Heart left ventricle (tissue), 16 donors: ENCODE measurements around the gene OGFRL1. TPM values are rescaled to one million over a fixed set of nuclear protein-coding genes. Genes with fewer than 3 reads are reported as not detected.

ENCODE experiments used
- ATAC-seq, 4 donors: fragments of 200-7000 bp; cut with Tn5 transposase; one replicate each; pipeline ENCODE4 v1.9.1; 2020 to 2022; ENCODE audit warnings: moderate library complexity in 4 of 4, mild to moderate bottlenecking in 3 of 4, moderate number of reproducible peaks in 1 of 4
- DNase-seq, 5 donors: peaks; one replicate each; pipeline ENCODE4 v3.0.0-alpha.2; 2020
- H3K27ac ChIP-seq, 12 donors: fragments of 200-600 bp; sonication (generic) in 4 of 12; one replicate each; pipeline versions ENCODE4 v1.5.0 to v1.8.0; 2016 to 2022; ENCODE audit warnings: mild to moderate bottlenecking in 2 of 12
- H3K27me3 ChIP-seq, 9 donors: fragments of 200-600 bp; sonication (generic) in 2 of 9; one replicate each; pipeline versions ENCODE4 v1.5.1 to v1.8.0; 2016 to 2022; ENCODE audit warnings: mild to moderate bottlenecking in 3 of 9
- H3K36me3 ChIP-seq, 9 donors: fragments of 200-600 bp; sonication (generic) in 2 of 9; one replicate each; pipeline versions ENCODE4 v1.5.0 to v1.8.0; 2018 to 2022; ENCODE audit warnings: mild to moderate bottlenecking in 2 of 9
- H3K4me1 ChIP-seq, 12 donors: fragments of 200-600 bp; sonication (generic) in 4 of 12; one replicate each; pipeline versions ENCODE4 v1.5.0 to v1.8.0; 2016 to 2022; ENCODE audit warnings: mild to moderate bottlenecking in 3 of 12
- H3K4me3 ChIP-seq, 12 donors: fragments of 200-600 bp; sonication (generic) in 4 of 12; one replicate each; pipeline versions ENCODE4 v1.5.0 to v1.8.0; 2017 to 2022; ENCODE audit warnings: mild to moderate bottlenecking in 9 of 12, moderate library complexity in 4 of 12
- H3K9me3 ChIP-seq, 12 donors: fragments of 200-600 bp; sonication (generic) in 4 of 12; one replicate each; pipeline versions ENCODE4 v1.5.0 to v1.8.0; 2016 to 2022; ENCODE audit warnings: mild to moderate bottlenecking in 1 of 12
- POLR2A ChIP-seq, 2 donors: fragments of 450-650 bp; IDR thresholded peaks; one replicate each; pipeline ENCODE4 v1.6.1; 2017; ENCODE audit warnings: antibody characterized with exemption in 2 of 2, mild to moderate bottlenecking in 2 of 2, moderate library complexity in 2 of 2
- WGBS, 4 donors: extraction: QIAGEN DNeasy Blood & Tissue Kit in 2 of 4; methylation state at CpG; one replicate each; pipeline versions ENCODE4 v1.1.5 to v1.1.7; 2013 to 2018; 5-methylcytosine and 5-hydroxymethylcytosine counted together
- intact Hi-C, 10 donors: fragments of 100-400 bp; cut with DNase I; formaldehyde crosslinking; loops; one replicate each; pipeline versions ENCODE4 v1.11.1 to v1.14.2; 2022
- polyA plus RNA-seq, 2 donors: library from polyadenylated mRNA; stranded (reverse); fragments of 200-250 nt; gene quantifications; one replicate each; pipeline ENCODE4 v1.2.3, GENCODE V29; 2013
- total RNA-seq, 9 donors: library from RNA; depleted of rRNA in 2 of 9; stranded (reverse); fragments of >200 nt in 2 of 9; fragmentation: NEBNext Ultra II Directional in 3 of 9; extraction: Animal tissue kit (Norgen Biotek cat#: 25700) in 3 of 9; gene quantifications; one replicate each; pipeline versions ENCODE4 v1.1.0 to v1.2.4, GENCODE V29; 2016 to 2023
- TF ChIP-seq, protein P1 (sequence below), 12 donors: fragments of 200-600 bp; sonication (generic) in 4 of 12; IDR thresholded peaks; one replicate each; pipeline versions ENCODE4 v1.5.0 to v1.8.0; 2018 to 2022; ENCODE audit warnings: antibody characterized with exemption in 12 of 12, mild to moderate bottlenecking in 5 of 12
- donor health status: ischemic (EF 13 %, LVEDD 7.1; RV severe dilation, severe dysfunction).
- donor health status: healthy with polysubstance abuse.
- donor health status: DM: no; HTN: yes; CAD: no.
- donor health status: DM: no; HTN: no; CAD: no.
- donor health status: ischemic (EF 25% LVEDD 6.9; RV normal size, moderate dysfunction).
- donor health status: ischemic (EF 25% LVEDD 5.7; RV mildly dilated, moderate dysfunction).
- donor health status: healthy.
- donor health status: DM: yes; HTN: yes; CAD: no.
- donor health status: ischemic (EF 35%, LVEDD 5.7; RV mildly dilated, moderate dysfunction).
- donor health status: nonischemic (EF 11% LVEDD 7.7; RV severe dilation, severe dysfunction).
- donor health status: DM: yes; HTN: yes; CAD: no.
- donor health status: PGD.
- donor health status: ischemic (EF 29% LVEDD 5.4; RV normal size, mild dysfunction).
- donor health status: nonischemic (EF 23%, LVEDD 6.1; RV moderate dilation, normal function).

OGFRL1 gene
- total and polyA plus RNA-seq, 11 donors: 2.7 to 18.5 (median 7.7) TPM

DNA sequence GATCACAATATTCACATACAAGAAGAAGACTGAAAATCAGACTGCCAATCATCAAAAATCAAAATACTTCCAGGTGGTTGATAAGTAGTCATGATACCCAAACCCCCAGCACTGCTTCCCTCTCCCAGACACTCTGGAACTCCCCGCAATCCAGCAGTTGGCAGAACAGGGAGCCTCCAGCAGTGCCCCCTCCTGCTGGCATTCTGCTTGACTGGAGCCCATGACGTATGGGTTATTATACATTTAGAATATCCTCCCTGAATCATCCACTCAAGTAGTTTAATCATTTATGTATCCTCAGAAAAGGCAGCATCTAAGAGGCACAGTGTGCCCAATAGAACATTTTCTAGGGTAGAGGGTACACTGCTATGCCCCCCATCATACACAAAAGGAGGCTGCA lies 9.3 kb upstream of the OGFRL1 start:
- Histone ChIP-seq H3K4me1 (peaks cover 0 to under 1% (median 0%) of the 10 kb centered on the region in 12 donors), H3K4me3 (no peak overlapping the region), H3K27ac (no peak overlapping the region), H3K36me3 (no peaks in the 10 kb centered on the region), H3K9me3 (no peaks in the 10 kb centered on the region), H3K27me3 (no peaks in the 10 kb centered on the region)
- no peak for TF ChIP-seq POLR2A (IDR thresholded peaks at IDR 0.05)
- TF ChIP-seq, protein P1, sequence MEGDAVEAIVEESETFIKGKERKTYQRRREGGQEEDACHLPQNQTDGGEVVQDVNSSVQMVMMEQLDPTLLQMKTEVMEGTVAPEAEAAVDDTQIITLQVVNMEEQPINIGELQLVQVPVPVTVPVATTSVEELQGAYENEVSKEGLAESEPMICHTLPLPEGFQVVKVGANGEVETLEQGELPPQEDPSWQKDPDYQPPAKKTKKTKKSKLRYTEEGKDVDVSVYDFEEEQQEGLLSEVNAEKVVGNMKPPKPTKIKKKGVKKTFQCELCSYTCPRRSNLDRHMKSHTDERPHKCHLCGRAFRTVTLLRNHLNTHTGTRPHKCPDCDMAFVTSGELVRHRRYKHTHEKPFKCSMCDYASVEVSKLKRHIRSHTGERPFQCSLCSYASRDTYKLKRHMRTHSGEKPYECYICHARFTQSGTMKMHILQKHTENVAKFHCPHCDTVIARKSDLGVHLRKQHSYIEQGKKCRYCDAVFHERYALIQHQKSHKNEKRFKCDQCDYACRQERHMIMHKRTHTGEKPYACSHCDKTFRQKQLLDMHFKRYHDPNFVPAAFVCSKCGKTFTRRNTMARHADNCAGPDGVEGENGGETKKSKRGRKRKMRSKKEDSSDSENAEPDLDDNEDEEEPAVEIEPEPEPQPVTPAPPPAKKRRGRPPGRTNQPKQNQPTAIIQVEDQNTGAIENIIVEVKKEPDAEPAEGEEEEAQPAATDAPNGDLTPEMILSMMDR (IDR thresholded peaks at IDR 0.05): no peak
- 90 to 97% (median 95%) methylated on average over 2 of the region's 2 CpGs for WGBS, 4 donors
- DNase-seq (no peak), ATAC-seq (no peak)
- intact Hi-C loops: no loop called here

DNA sequence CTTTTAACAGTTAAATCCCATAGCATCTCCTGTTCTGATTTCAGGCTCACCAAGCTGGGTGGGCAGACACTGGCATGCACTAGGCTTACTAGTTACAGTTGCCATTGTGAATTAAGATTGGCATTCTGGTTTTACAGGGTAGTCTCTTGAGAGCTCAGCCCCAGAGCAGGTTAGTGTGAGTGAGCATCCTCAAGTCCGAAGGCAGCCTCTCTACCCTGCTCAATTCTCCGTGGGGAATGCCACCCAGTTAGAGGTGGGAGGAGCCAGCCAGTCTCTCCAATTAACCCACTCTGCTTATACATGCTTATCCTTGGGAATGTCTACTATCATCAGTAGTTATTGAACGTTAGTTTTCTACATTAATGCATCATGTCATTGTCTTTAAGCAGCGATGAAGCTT lies 8.9 kb upstream of the OGFRL1 start:
- Histone ChIP-seq H3K4me3 (no peak overlapping the region), H3K9me3 (no peaks in the 10 kb centered on the region), H3K4me1 (peaks cover 0 to 5% (median 0%) of the 10 kb centered on the region in 12 donors), H3K27ac (no peak overlapping the region), H3K27me3 (no peaks in the 10 kb centered on the region), H3K36me3 (no peaks in the 10 kb centered on the region)
- WGBS, 4 donors: 56 to 72% (median 66%) methylated on average over 4 of the region's 4 CpGs
- intact Hi-C loops: loop anchor here in 3 of 10 donors (10.0 kb wide), 3 partner anchors 65 to 205 kb away; no protein-coding TSS in a partner anchor
- DNase-seq: no peak
- ATAC-seq: no peak
- TF ChIP-seq, protein P1 (IDR thresholded peaks at IDR 0.05): no peak
- no peak for TF ChIP-seq POLR2A (IDR thresholded peaks at IDR 0.05)

- H3K27me3 ChIP-seq: no peaks in the 10 kb centered on the region
- no peak for DNase-seq
- TF ChIP-seq, protein P1 (IDR thresholded peaks at IDR 0.05): no peak
- TF ChIP-seq POLR2A (IDR thresholded peaks at IDR 0.05): no peak
- intact Hi-C loops: loop anchor here in 3 of 10 donors (10.0 kb wide), 3 partner anchors 64 to 204 kb away; no protein-coding TSS in a partner anchor
- no peaks in the 10 kb centered on the region for H3K36me3 ChIP-seq
- no peak overlapping the region for H3K27ac ChIP-seq
- H3K4me3 ChIP-seq: no peak overlapping the region
- WGBS, 4 donors: 94 to 100% (median 96%) methylated on average over 2 of the region's 2 CpGs
- H3K9me3 ChIP-seq: no peaks in the 10 kb centered on the region
- no peak for ATAC-seq
- peaks cover 0 to 8% (median 0%) of the 10 kb centered on the region in 12 donors for H3K4me1 ChIP-seq
Observed at GRCh38 chr6:71280701-71281100, 7.9 kb upstream of the OGFRL1 start.

DNA sequence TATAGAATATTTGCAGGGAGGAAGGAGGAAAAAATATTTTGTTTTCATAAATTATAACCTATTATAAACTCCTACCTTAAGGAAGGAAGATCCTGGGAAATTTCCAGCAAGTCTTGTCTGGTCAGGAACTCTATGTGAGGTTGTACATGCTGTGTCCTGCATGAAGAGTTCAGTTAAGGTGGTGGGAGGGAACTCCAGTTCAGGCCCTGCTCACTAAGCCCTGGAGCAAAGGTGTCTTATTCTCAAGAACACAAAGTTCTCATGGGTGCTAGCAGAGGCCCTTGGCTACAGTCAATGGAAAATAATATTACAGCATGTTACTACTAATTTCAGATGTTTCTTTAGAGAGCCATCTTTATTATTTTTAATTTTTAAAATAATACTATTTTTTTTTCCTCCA lies 3.8 kb upstream of the OGFRL1 start:
- TF ChIP-seq, protein P1 (IDR thresholded peaks at IDR 0.05): no peak
- TF ChIP-seq POLR2A (IDR thresholded peaks at IDR 0.05): no peak
- intact Hi-C loops: loop anchor here in 7 of 10 donors (5.0 to 10.0 kb wide), 6 partner anchors 60 to 200 kb away; no protein-coding TSS in a partner anchor
- H3K27me3 ChIP-seq: no peaks in the 10 kb centered on the region
- DNase-seq (no peak), ATAC-seq (no peak)
- no peak overlapping the region for H3K27ac ChIP-seq
- no peaks in the 10 kb centered on the region for H3K9me3 ChIP-seq
- H3K4me3 ChIP-seq: no peak overlapping the region
- H3K36me3 ChIP-seq: no peaks in the 10 kb centered on the region
- H3K4me1 ChIP-seq: peaks cover 0 to 30% (median 13%) of the 10 kb centered on the region in 12 donors
